ENCODE data around the gene SOX18. TPM values are rescaled to one million over a fixed set of nuclear protein-coding genes. Genes with fewer than 3 reads are reported as not detected.

The SOX18 gene
- total and polyA plus RNA-seq, 2 of the 13 experiments (the other 11 are each of a cell fraction or from before 2014, with no cell fraction given), result 1.6 to 1.9 TPM

DNA sequence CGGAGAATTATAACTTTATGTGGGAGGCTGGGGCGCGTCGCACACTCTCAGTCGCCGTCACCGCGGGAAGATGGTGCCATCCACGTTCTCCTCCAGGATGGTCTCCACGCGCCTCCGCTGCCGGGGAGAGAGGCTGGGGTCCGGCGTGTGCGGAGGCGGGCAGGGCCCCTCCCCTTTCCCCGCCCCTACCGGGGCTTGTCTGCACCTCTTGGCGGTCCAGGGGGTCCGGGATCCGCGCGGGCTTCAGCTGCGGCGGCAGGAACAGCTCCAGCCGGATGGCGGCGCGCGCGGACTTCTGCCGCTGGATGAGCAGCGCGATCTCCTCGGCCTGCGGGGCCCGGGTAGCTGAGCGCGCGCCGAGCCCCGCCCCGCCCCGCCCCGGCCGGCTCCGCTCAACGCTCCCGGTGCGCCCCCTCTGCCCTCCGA, 34.0 kb upstream of the SOX18 start (continued):
- TF ChIP-seq, protein P1, sequence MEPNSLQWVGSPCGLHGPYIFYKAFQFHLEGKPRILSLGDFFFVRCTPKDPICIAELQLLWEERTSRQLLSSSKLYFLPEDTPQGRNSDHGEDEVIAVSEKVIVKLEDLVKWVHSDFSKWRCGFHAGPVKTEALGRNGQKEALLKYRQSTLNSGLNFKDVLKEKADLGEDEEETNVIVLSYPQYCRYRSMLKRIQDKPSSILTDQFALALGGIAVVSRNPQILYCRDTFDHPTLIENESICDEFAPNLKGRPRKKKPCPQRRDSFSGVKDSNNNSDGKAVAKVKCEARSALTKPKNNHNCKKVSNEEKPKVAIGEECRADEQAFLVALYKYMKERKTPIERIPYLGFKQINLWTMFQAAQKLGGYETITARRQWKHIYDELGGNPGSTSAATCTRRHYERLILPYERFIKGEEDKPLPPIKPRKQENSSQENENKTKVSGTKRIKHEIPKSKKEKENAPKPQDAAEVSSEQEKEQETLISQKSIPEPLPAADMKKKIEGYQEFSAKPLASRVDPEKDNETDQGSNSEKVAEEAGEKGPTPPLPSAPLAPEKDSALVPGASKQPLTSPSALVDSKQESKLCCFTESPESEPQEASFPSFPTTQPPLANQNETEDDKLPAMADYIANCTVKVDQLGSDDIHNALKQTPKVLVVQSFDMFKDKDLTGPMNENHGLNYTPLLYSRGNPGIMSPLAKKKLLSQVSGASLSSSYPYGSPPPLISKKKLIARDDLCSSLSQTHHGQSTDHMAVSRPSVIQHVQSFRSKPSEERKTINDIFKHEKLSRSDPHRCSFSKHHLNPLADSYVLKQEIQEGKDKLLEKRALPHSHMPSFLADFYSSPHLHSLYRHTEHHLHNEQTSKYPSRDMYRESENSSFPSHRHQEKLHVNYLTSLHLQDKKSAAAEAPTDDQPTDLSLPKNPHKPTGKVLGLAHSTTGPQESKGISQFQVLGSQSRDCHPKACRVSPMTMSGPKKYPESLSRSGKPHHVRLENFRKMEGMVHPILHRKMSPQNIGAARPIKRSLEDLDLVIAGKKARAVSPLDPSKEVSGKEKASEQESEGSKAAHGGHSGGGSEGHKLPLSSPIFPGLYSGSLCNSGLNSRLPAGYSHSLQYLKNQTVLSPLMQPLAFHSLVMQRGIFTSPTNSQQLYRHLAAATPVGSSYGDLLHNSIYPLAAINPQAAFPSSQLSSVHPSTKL (CRISPR knock-in tag; IDR thresholded peaks at IDR 0.05), result peak; percentile 57
- TF ChIP-seq GATAD2A (CRISPR knock-in tag; IDR thresholded peaks at IDR 0.05), result peak; percentile 55
- TF ChIP-seq ZNF768 (CRISPR knock-in tag; IDR thresholded peaks at IDR 0.05), result no peak
- no peak for TF ChIP-seq SMAD1 (CRISPR knock-in tag; IDR thresholded peaks at IDR 0.05; ENCODE audit: borderline replicate concordance, low read depth)
- no peak for TF ChIP-seq FOXM1 (CRISPR knock-in tag; IDR thresholded peaks at IDR 0.05)
- TF ChIP-seq FOXC1 (CRISPR knock-in tag; IDR thresholded peaks at IDR 0.05; ENCODE audit: borderline replicate concordance), result peak; percentile 35; the same call in 1 of the 2 replicates
- TF ChIP-seq ZNF800 (CRISPR knock-in tag; IDR thresholded peaks at IDR 0.05), result peak; percentile 96; the same call in 1 of the 2 replicates
- no peak for TF ChIP-seq SP1 (IDR thresholded peaks at IDR 0.05)
- no peak for TF ChIP-seq SP1 (CRISPR knock-in tag; IDR thresholded peaks at IDR 0.05)
- peak; percentile 53 for TF ChIP-seq MYC (CRISPR knock-in tag; IDR thresholded peaks at IDR 0.05; ENCODE audit: borderline replicate concordance)
- TF ChIP-seq ZNF660 (CRISPR knock-in tag; IDR thresholded peaks at IDR 0.05; ENCODE audit: borderline replicate concordance, low read depth), result no peak
- no peak for TF ChIP-seq ZFP41 (CRISPR knock-in tag; IDR thresholded peaks at IDR 0.05; ENCODE audit: borderline replicate concordance)
- peak; percentile 45; the same call in 1 of the 2 replicates for TF ChIP-seq THAP11 (CRISPR knock-in tag; IDR thresholded peaks at IDR 0.05)
- 0 out of 2 replicates have a peak, but pooled peaks have one; percentile 29 for TF ChIP-seq MIER2 (CRISPR knock-in tag; IDR thresholded peaks at IDR 0.05)
- no peak for TF ChIP-seq EHMT2 (IDR thresholded peaks at IDR 0.05; ENCODE audit: borderline replicate concordance, low read depth, low read length)
- TF ChIP-seq SKI (IDR thresholded peaks at IDR 0.05; ENCODE audit: partially characterized antibody), result no peak
- TF ChIP-seq HNRNPLL (IDR thresholded peaks at IDR 0.05; ENCODE audit: low read depth, low read length, poor library complexity, severe bottlenecking), result peak; percentile 51
- TF ChIP-seq MED8 (CRISPR knock-in tag; IDR thresholded peaks at IDR 0.05; ENCODE audit: insufficient replicate concordance), result no peak
- TF ChIP-seq TGIF2 (CRISPR knock-in tag; IDR thresholded peaks at IDR 0.05), result no peak
- TF ChIP-seq, protein P2, sequence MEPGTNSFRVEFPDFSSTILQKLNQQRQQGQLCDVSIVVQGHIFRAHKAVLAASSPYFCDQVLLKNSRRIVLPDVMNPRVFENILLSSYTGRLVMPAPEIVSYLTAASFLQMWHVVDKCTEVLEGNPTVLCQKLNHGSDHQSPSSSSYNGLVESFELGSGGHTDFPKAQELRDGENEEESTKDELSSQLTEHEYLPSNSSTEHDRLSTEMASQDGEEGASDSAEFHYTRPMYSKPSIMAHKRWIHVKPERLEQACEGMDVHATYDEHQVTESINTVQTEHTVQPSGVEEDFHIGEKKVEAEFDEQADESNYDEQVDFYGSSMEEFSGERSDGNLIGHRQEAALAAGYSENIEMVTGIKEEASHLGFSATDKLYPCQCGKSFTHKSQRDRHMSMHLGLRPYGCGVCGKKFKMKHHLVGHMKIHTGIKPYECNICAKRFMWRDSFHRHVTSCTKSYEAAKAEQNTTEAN (CRISPR knock-in tag; conservative IDR thresholded peaks at IDR 0.05), result peak; percentile 46; the same call in 1 of the 2 replicates
- TF ChIP-seq ZFY (CRISPR knock-in tag; IDR thresholded peaks at IDR 0.05), result 0 out of 2 replicates have a peak, but pooled peaks have one; percentile 42
- peak; percentile 88 for TF ChIP-seq ZNF891 (CRISPR knock-in tag; IDR thresholded peaks at IDR 0.05)
- TF ChIP-seq ZNF441 (CRISPR knock-in tag; IDR thresholded peaks at IDR 0.05; ENCODE audit: borderline replicate concordance), result peak; percentile 80; the same call in 1 of the 2 replicates
- TF ChIP-seq XRCC5 (optimal IDR thresholded peaks at IDR 0.05; ENCODE audit: low read length), result peak; percentile 82
- peak; percentile 45; the same call in 1 of the 2 replicates for TF ChIP-seq NFKBIZ (CRISPR knock-in tag; IDR thresholded peaks at IDR 0.05)

Data from HepG2 (cell line).